GM19324 (cell line): ENCODE results near the gene CAPN6.

Source experiments
- ATAC-seq: cut with Tn5 transposase; IDR thresholded peaks from one replicate; pipeline ENCODE4 v1.9.1; 2021; ENCODE audit warnings: mild to moderate bottlenecking, moderate library complexity; ENCODE audit not compliant: unreplicated experiment, low FRiP score

CAPN6 gene

GRCh38 chrX:111207851-111208250 lies 62.4 kb downstream of the CAPN6 start:
- no peak for ATAC-seq

- ATAC-seq: no peak
Observed at GRCh38 chrX:111200327-111200726, 70.0 kb downstream of the CAPN6 start.

GRCh38 chrX:111199505-111199904 lies 70.8 kb downstream of the CAPN6 start:
- ATAC-seq: no peak
